GM12878 (cell line): ENCODE data around the gene CD96.

Experiments
- CBX3 ChIP-seq: fragments of 200-600 bp; sonication (generic); IDR thresholded peaks from 2 replicates; pipeline ENCODE4 v1.6.1; 2016; ENCODE audit warnings: low read depth, borderline replicate concordance
- ESRRA ChIP-seq: IDR thresholded peaks from 2 replicates; pipeline ENCODE4 v1.6.1; 2012; ENCODE audit warnings: mild to moderate bottlenecking, low read length, improper control_type of control experiment
- PKNOX1 ChIP-seq: fragments of 450-650 bp; IDR thresholded peaks from 2 replicates; pipeline ENCODE4 v1.6.1; 2016; ENCODE audit warnings: mild to moderate bottlenecking
- POLR2A ChIP-seq: IDR thresholded peaks from 2 replicates; pipeline ENCODE4 v1.6.1; 2011; ENCODE audit warnings: low read depth, mild to moderate bottlenecking, low read length
- RAD51 ChIP-seq: fragments of 450-650 bp; IDR thresholded peaks from 2 replicates; pipeline ENCODE4 v1.6.1; 2016; ENCODE audit warnings: moderate library complexity, mild to moderate bottlenecking, inconsistent platforms
- SP1 ChIP-seq: IDR thresholded peaks from one replicate; pipeline ENCODE4 v1.6.1; 2011; ENCODE audit warnings: low read depth, low read length

GRCh38 chr3:111618945-111619344 lies 76.9 kb downstream of the CD96 start:
- TF ChIP-seq PKNOX1 = no peak
- TF ChIP-seq ESRRA = no peak
- no peak for TF ChIP-seq POLR2A
- TF ChIP-seq RAD51 = peak; percentile 25; the same call in 1 of the 2 replicates
- no peak for TF ChIP-seq CBX3
- no peak for TF ChIP-seq SP1
